ENCODE data around the gene TEX2. TPM values are rescaled to one million over a fixed set of nuclear protein-coding genes. Genes with fewer than 3 reads are reported as not detected.
"Not testable (repeated sequence)": the region's sequence is repeated elsewhere in the genome, so short reads cannot be mapped to it uniquely, and the experiment has no call there.

The TEX2 gene
- total RNA-seq, 2 donors from 2014 or later, result 40.7 to 54.8 TPM

- intact Hi-C loops (cut with DNase I), result no loop called here
- ATAC-seq, result peak; percentile 27 to 71
- DNase-seq, result no peak
Measured at GRCh38 chr17:64176556-64176955, 86.5 kb downstream of the TEX2 start.

GRCh38 chr17:64174686-64175456 is 88.2 kb downstream of the TEX2 start:
- peak; percentile 67 to 79 for ATAC-seq
- no peak for DNase-seq
- intact Hi-C loops (cut with DNase I), result no loop called here

GRCh38 chr17:64173646-64174045 is 89.4 kb downstream of the TEX2 start:
- ATAC-seq (no peak), DNase-seq (no peak)
- intact Hi-C loops (cut with DNase I), result no loop called here

- intact Hi-C loops (cut with DNase I), result no loop called here
- ATAC-seq (no peak), DNase-seq (no peak)
Measured at GRCh38 chr17:64172510-64172909, 90.5 kb downstream of the TEX2 start.

GRCh38 chr17:64171041-64171440 is 92.0 kb downstream of the TEX2 start:
- ATAC-seq, result no peak
- intact Hi-C loops (cut with DNase I), result no loop called here
- DNase-seq, result no peak

- DNase-seq (no peak), ATAC-seq (no peak)
- intact Hi-C loops (cut with DNase I), result no loop called here
Measured at GRCh38 chr17:64170286-64170685, 92.8 kb downstream of the TEX2 start.

- ATAC-seq; intact Hi-C loops (cut with DNase I); DNase-seq: not testable (repeated sequence)
Measured at GRCh38 chr17:64167666-64168065, 95.4 kb downstream of the TEX2 start.

- no peak for DNase-seq
- intact Hi-C loops (cut with DNase I), result no loop called here
- ATAC-seq, result no peak
Measured at GRCh38 chr17:64166876-64167275, 96.2 kb downstream of the TEX2 start.

- no peak for DNase-seq
- ATAC-seq, result peak in 1 of 2 donors; percentile 12
- intact Hi-C loops (cut with DNase I), result no loop called here
Measured at GRCh38 chr17:64165347-64165746, 97.7 kb downstream of the TEX2 start.

GRCh38 chr17:64164596-64165285 is 98.3 kb downstream of the TEX2 start:
- DNase-seq (no peak), ATAC-seq (peak in 1 of 2 donors; percentile 49)
- intact Hi-C loops (cut with DNase I), result no loop called here

- intact Hi-C loops (cut with DNase I), result no loop called here
- no peak for DNase-seq
- ATAC-seq, result no peak
Measured at GRCh38 chr17:64163468-64163867, 99.6 kb downstream of the TEX2 start.

GRCh38 chr17:64162554-64162953 is 100.5 kb downstream of the TEX2 start:
- intact Hi-C loops (cut with DNase I), result no loop called here
- no peak for ATAC-seq
- DNase-seq, result no peak

GRCh38 chr17:64161380-64162176 is 101.5 kb downstream of the TEX2 start:
- intact Hi-C loops (cut with DNase I), result no loop called here
- ATAC-seq, result no peak
- DNase-seq, result no peak

GRCh38 chr17:64160378-64160777 is 102.7 kb downstream of the TEX2 start:
- intact Hi-C loops (cut with DNase I), result no loop called here
- no peak for DNase-seq
- ATAC-seq, result no peak

GRCh38 chr17:64158831-64159590 is 104.0 kb downstream of the TEX2 start:
- ATAC-seq (no peak), DNase-seq (no peak)
- intact Hi-C loops (cut with DNase I), result loop anchor here (10.0 kb wide), 2 partner anchors 46 to 106 kb away; partner anchors contain the start of gene TEX2 (in 1 of the 2)

GRCh38 chr17:64158406-64158805 is 104.7 kb downstream of the TEX2 start:
- DNase-seq, result no peak
- intact Hi-C loops (cut with DNase I), result loop anchor here (10.0 kb wide), 2 partner anchors 46 to 106 kb away; partner anchors contain the start of gene TEX2 (in 1 of the 2)
- ATAC-seq, result no peak

- intact Hi-C loops (cut with DNase I), result loop anchor here (10.0 kb wide), 2 partner anchors 47 to 107 kb away; partner anchors contain the start of gene TEX2 (in 1 of the 2)
- DNase-seq (no peak), ATAC-seq (no peak)
Measured at GRCh38 chr17:64157669-64158180, 105.3 kb downstream of the TEX2 start.

- peak; percentile 5 to 6 for ATAC-seq
- DNase-seq, result no peak
- intact Hi-C loops (cut with DNase I), result loop anchor here (10.0 kb wide), 2 partner anchors 48 to 108 kb away; partner anchors contain the start of gene TEX2 (in 1 of the 2)
Measured at GRCh38 chr17:64156670-64157069, 106.4 kb downstream of the TEX2 start.
